ENCODE results near the gene PNMA6F. TPM values are rescaled to one million over a fixed set of nuclear protein-coding genes. Genes with fewer than 3 reads are reported as not detected.

PNMA6F gene
- total RNA-seq, 1 experiment from 2014 or later, result not detected

GRCh38 chrX:153307276-153308178 is 14.0 kb downstream of the PNMA6F start:
- CTCF ChIA-PET, result no interaction called here
- DNase-seq (ENCODE audit: low spot score), result no peak
- H3K27me3 ChIP-seq (replicated peaks; ENCODE audit: insufficient read depth, low read depth, low read length, poor library complexity), result peaks cover 12% of the 10 kb centered on the region
- H3K36me3 ChIP-seq (ENCODE audit: insufficient read depth, low read length, poor library complexity, severe bottlenecking), result no peaks in the 10 kb centered on the region
- TF ChIP-seq CTCF (conservative IDR thresholded peaks at IDR 0.05; ENCODE audit: low read depth, low read length), result no peak
- TF ChIP-seq EZH2 (IDR thresholded peaks at IDR 0.05; ENCODE audit: borderline replicate concordance, low read depth, low read length, poor library complexity, severe bottlenecking), result no peak
- H3K27ac ChIP-seq (ENCODE audit: low read depth, low read length, poor library complexity, severe bottlenecking), result no peak overlapping the region
- no peaks in the 10 kb centered on the region for H3K4me1 ChIP-seq (ENCODE audit: insufficient read depth, low read length, poor library complexity, severe bottlenecking)
- POLR2A ChIA-PET (ENCODE audit: low non-redundant PET), result no interaction called here
- intact Hi-C loops (cut with micrococcal nuclease; ENCODE audit: unreplicated experiment), result no loop called here
- no peak overlapping the region for H3K4me3 ChIP-seq (ENCODE audit: low read depth, low read length, poor library complexity, severe bottlenecking)
- no TSS peak for BruUV-seq (replicated peaks)
- no peaks in the 10 kb centered on the region for H3K9me3 ChIP-seq (ENCODE audit: low read depth, low read length, poor library complexity, severe bottlenecking)

GRCh38 chrX:153306527-153307115 is 14.9 kb downstream of the PNMA6F start:
- CTCF ChIA-PET, result no interaction called here
- Histone ChIP-seq H3K36me3 (ENCODE audit: insufficient read depth, low read length, poor library complexity, severe bottlenecking) (no peaks in the 10 kb centered on the region), H3K27me3 (replicated peaks; ENCODE audit: insufficient read depth, low read depth, low read length, poor library complexity) (peaks cover 12% of the 10 kb centered on the region), H3K9me3 (ENCODE audit: low read depth, low read length, poor library complexity, severe bottlenecking) (no peaks in the 10 kb centered on the region), H3K27ac (ENCODE audit: low read depth, low read length, poor library complexity, severe bottlenecking) (no peak overlapping the region), H3K4me3 (ENCODE audit: low read depth, low read length, poor library complexity, severe bottlenecking) (no peak overlapping the region), H3K4me1 (ENCODE audit: insufficient read depth, low read length, poor library complexity, severe bottlenecking) (no peaks in the 10 kb centered on the region)
- BruUV-seq (replicated peaks), result no TSS peak
- intact Hi-C loops (cut with micrococcal nuclease; ENCODE audit: unreplicated experiment), result no loop called here
- POLR2A ChIA-PET (ENCODE audit: low non-redundant PET), result no interaction called here
- no peak for DNase-seq (ENCODE audit: low spot score)
- TF ChIP-seq EZH2 (IDR thresholded peaks at IDR 0.05; ENCODE audit: borderline replicate concordance, low read depth, low read length, poor library complexity, severe bottlenecking), result no peak

- Histone ChIP-seq H3K9me3 (ENCODE audit: low read depth, low read length, poor library complexity, severe bottlenecking) (no peaks in the 10 kb centered on the region), H3K27me3 (replicated peaks; ENCODE audit: insufficient read depth, low read depth, low read length, poor library complexity) (peaks cover 12% of the 10 kb centered on the region), H3K4me3 (ENCODE audit: low read depth, low read length, poor library complexity, severe bottlenecking) (no peak overlapping the region), H3K27ac (ENCODE audit: low read depth, low read length, poor library complexity, severe bottlenecking) (no peak overlapping the region), H3K36me3 (ENCODE audit: insufficient read depth, low read length, poor library complexity, severe bottlenecking) (no peaks in the 10 kb centered on the region), H3K4me1 (ENCODE audit: insufficient read depth, low read length, poor library complexity, severe bottlenecking) (no peaks in the 10 kb centered on the region)
- ChIA-PET POLR2A (ENCODE audit: low non-redundant PET) (no interaction called here), CTCF (no interaction called here)
- intact Hi-C loops (cut with micrococcal nuclease; ENCODE audit: unreplicated experiment), result no loop called here
- no peak for DNase-seq (ENCODE audit: low spot score)
- TF ChIP-seq EZH2 (IDR thresholded peaks at IDR 0.05; ENCODE audit: borderline replicate concordance, low read depth, low read length, poor library complexity, severe bottlenecking) (no peak), CTCF (conservative IDR thresholded peaks at IDR 0.05; ENCODE audit: low read depth, low read length) (no peak)
- BruUV-seq (replicated peaks), result no TSS peak
Observed at GRCh38 chrX:153305972-153306371, 15.6 kb downstream of the PNMA6F start.

Data from A673 (cell line).